IMR-90 (cell line): ENCODE measurements around the gene INPP5B.

Experiments used
- BHLHE40 ChIP-seq: fragments of 150-350 bp; IDR thresholded peaks from 2 replicates; pipeline ENCODE4 v1.6.1; 2016; ENCODE audit warnings: mild to moderate bottlenecking, low read depth, low read length
- CEBPB ChIP-seq: IDR thresholded peaks from 2 replicates; pipeline ENCODE4 v1.6.1; 2012; ENCODE audit warnings: low read depth, low read length, improper control_type of control experiment
- FOS ChIP-seq: fragments of 150-350 bp; IDR thresholded peaks from 2 replicates; pipeline ENCODE4 v1.6.1; 2016; ENCODE audit warnings: low read depth, low read length
- MAZ ChIP-seq: IDR thresholded peaks from 2 replicates; pipeline ENCODE4 v1.6.1; 2012; ENCODE audit warnings: low read depth, mild to moderate bottlenecking, low read length, improper control_type of control experiment, moderate library complexity, borderline replicate concordance
- MXI1 ChIP-seq: IDR thresholded peaks from 2 replicates; pipeline ENCODE4 v1.6.1; 2012; ENCODE audit warnings: low read depth, mild to moderate bottlenecking, low read length, moderate library complexity, borderline replicate concordance
- POLR2A ChIP-seq: IDR thresholded peaks from 2 replicates; pipeline ENCODE4 v1.6.1; 2012; ENCODE audit warnings: mild to moderate bottlenecking, low read depth, low read length
- RAD21 ChIP-seq: IDR thresholded peaks from 2 replicates; pipeline ENCODE4 v1.6.1; 2012; ENCODE audit warnings: low read length, improper control_type of control experiment
- RCOR1 ChIP-seq: IDR thresholded peaks from 2 replicates; pipeline ENCODE4 v1.6.1; 2012; ENCODE audit warnings: mild to moderate bottlenecking, low read length, improper control_type of control experiment; ENCODE audit not compliant: insufficient replicate concordance
- RFX5 ChIP-seq: IDR thresholded peaks from 2 replicates; pipeline ENCODE4 v1.8.0; 2012; ENCODE audit warnings: low read depth, mild to moderate bottlenecking, low read length, moderate library complexity
- SMC3 ChIP-seq: fragments of 150-350 bp; IDR thresholded peaks from 2 replicates; pipeline ENCODE4 v1.6.1; 2016; ENCODE audit warnings: low read depth, mild to moderate bottlenecking, antibody characterized with exemption, low read length, moderate library complexity
- TF ChIP-seq, protein P1 (sequence below): conservative IDR thresholded peaks from 2 replicates; pipeline ENCODE4 v1.5.1; 2012; ENCODE audit warnings: mild to moderate bottlenecking, low read depth, low read length, improper control_type of control experiment
- TF ChIP-seq, protein P2 (sequence below): fragments of 150-350 bp; IDR thresholded peaks from 2 replicates; pipeline ENCODE4 v1.6.1; 2016; ENCODE audit warnings: low read depth, mild to moderate bottlenecking, low read length, moderate library complexity, borderline replicate concordance
- TF ChIP-seq, protein P3 (sequence below): fragments of 150-350 bp; IDR thresholded peaks from 2 replicates; pipeline ENCODE4 v1.6.1; 2017; ENCODE audit warnings: mild to moderate bottlenecking, antibody characterized with exemption, low read length, low read depth

DNA sequence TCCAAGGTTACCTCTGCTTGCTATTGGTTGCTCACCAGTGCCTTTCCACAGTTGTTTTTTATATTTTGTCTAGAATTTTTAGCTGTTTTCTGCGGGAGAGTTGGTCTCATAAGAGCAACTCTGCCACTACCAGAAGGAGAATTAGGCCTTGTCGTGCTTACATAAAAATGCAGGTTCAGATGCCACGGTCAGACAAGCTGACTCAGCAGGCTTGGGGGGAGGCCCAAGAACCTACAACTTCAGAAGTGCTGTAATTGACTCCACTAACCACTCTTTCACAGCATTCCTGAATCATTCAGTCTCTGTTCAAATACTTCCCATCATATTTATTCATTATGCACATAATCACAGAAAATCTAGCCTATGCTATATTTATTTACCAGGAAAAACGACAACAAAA, 115.7 kb downstream of the INPP5B start:
- TF ChIP-seq, protein P1, sequence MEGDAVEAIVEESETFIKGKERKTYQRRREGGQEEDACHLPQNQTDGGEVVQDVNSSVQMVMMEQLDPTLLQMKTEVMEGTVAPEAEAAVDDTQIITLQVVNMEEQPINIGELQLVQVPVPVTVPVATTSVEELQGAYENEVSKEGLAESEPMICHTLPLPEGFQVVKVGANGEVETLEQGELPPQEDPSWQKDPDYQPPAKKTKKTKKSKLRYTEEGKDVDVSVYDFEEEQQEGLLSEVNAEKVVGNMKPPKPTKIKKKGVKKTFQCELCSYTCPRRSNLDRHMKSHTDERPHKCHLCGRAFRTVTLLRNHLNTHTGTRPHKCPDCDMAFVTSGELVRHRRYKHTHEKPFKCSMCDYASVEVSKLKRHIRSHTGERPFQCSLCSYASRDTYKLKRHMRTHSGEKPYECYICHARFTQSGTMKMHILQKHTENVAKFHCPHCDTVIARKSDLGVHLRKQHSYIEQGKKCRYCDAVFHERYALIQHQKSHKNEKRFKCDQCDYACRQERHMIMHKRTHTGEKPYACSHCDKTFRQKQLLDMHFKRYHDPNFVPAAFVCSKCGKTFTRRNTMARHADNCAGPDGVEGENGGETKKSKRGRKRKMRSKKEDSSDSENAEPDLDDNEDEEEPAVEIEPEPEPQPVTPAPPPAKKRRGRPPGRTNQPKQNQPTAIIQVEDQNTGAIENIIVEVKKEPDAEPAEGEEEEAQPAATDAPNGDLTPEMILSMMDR = no peak
- TF ChIP-seq POLR2A (no peak), FOS (no peak), RAD21 (no peak), SMC3 (no peak), RFX5 (no peak), RCOR1 (no peak), MXI1 (no peak), CEBPB (no peak), MAZ (no peak), BHLHE40 (no peak)
- TF ChIP-seq, protein P2, sequence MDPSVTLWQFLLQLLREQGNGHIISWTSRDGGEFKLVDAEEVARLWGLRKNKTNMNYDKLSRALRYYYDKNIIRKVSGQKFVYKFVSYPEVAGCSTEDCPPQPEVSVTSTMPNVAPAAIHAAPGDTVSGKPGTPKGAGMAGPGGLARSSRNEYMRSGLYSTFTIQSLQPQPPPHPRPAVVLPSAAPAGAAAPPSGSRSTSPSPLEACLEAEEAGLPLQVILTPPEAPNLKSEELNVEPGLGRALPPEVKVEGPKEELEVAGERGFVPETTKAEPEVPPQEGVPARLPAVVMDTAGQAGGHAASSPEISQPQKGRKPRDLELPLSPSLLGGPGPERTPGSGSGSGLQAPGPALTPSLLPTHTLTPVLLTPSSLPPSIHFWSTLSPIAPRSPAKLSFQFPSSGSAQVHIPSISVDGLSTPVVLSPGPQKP = no peak
- TF ChIP-seq, protein P3, sequence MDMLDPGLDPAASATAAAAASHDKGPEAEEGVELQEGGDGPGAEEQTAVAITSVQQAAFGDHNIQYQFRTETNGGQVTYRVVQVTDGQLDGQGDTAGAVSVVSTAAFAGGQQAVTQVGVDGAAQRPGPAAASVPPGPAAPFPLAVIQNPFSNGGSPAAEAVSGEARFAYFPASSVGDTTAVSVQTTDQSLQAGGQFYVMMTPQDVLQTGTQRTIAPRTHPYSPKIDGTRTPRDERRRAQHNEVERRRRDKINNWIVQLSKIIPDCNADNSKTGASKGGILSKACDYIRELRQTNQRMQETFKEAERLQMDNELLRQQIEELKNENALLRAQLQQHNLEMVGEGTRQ = no peak
